UCSD-AML1 (cell line): Measurements from ENCODE around the gene DCAF8.
"Not testable (repeated sequence)": the region's sequence is repeated elsewhere in the genome, so short reads cannot be mapped to it uniquely, and the experiment has no call there.

ENCODE experiments used
- DNase-seq: peaks from one replicate; lab custom pipeline; 2025; ENCODE audit not compliant: unreplicated experiment; lab: John Stamatoyannopoulos, UW

The DCAF8 gene

GRCh38 chr1:160261893-160262794 lies at the start of gene DCAF8:
Gene DCAF8, minus strand, starts transcription at chr1:160262549. Its CDS starts 18,541 bp downstream, at chr1:160244008.
- DNase-seq: peak; percentile 98

- DNase-seq: no peak
Measured at GRCh38 chr1:160309571-160309970, 47.2 kb upstream of the DCAF8 start.

- no peak for DNase-seq
Measured at GRCh38 chr1:160309185-160309557, 46.8 kb upstream of the DCAF8 start.

GRCh38 chr1:160308451-160309184 lies 46.3 kb upstream of the DCAF8 start:
- no peak for DNase-seq

GRCh38 chr1:160307118-160307791 lies 44.9 kb upstream of the DCAF8 start:
- DNase-seq: no peak

- DNase-seq: no peak
Measured at GRCh38 chr1:160300173-160300572, 37.8 kb upstream of the DCAF8 start.

GRCh38 chr1:160296036-160296435 lies 33.7 kb upstream of the DCAF8 start:
- no peak for DNase-seq

- DNase-seq: no peak
Measured at GRCh38 chr1:160293020-160293968, 30.9 kb upstream of the DCAF8 start.

GRCh38 chr1:160291248-160292220 lies 29.2 kb upstream of the DCAF8 start:
- peak; percentile 20 for DNase-seq

- DNase-seq: not testable (repeated sequence)
Measured at GRCh38 chr1:160287769-160288168, 25.4 kb upstream of the DCAF8 start.

GRCh38 chr1:160285506-160285905 lies 23.2 kb upstream of the DCAF8 start:
- no peak for DNase-seq

GRCh38 chr1:160284782-160285344 lies 22.5 kb upstream of the DCAF8 start, which contains the start of gene PEX19:
Gene PEX19, minus strand, starts transcription at chr1:160285133. Its CDS starts 9 bp downstream, at chr1:160285124.
- DNase-seq: peak; percentile 87

- DNase-seq: no peak
Measured at GRCh38 chr1:160284220-160284781, 22.0 kb upstream of the DCAF8 start.

- DNase-seq: no peak
Measured at GRCh38 chr1:160282807-160283206, 20.5 kb upstream of the DCAF8 start.

GRCh38 chr1:160277987-160278386 lies 15.6 kb upstream of the DCAF8 start:
- no peak for DNase-seq

- no peak for DNase-seq
Measured at GRCh38 chr1:160277330-160277729, 15.0 kb upstream of the DCAF8 start.

- no peak for DNase-seq
Measured at GRCh38 chr1:160271025-160271424, 8.7 kb upstream of the DCAF8 start.

GRCh38 chr1:160267284-160267991 lies 5.1 kb upstream of the DCAF8 start:
- no peak for DNase-seq
